OCI-LY1 (cell line): ENCODE measurements around the gene KANSL1.
A peak's percentile ranks its signal among the peaks of the same experiment; 100 is the strongest.

ENCODE experiments used
- H2AFZ ChIP-seq: fragments of 200-600 bp; sonication (generic), shearing (Covaris generic); 2 replicates; pipeline ENCODE4 v1.6.0; 2014; ENCODE audit warnings: antibody characterized with exemption, mild to moderate bottlenecking, low read length
- H3F3A ChIP-seq: fragments of 200-600 bp; sonication (generic), shearing (Covaris generic); 2 replicates; pipeline ENCODE4 v1.6.0; 2014; ENCODE audit warnings: mild to moderate bottlenecking, antibody characterized with exemption, low read length, moderate library complexity; ENCODE audit not compliant: insufficient read depth
- H3K27ac ChIP-seq: fragments of 200-600 bp; sonication (generic); 2 replicates; pipeline ENCODE4 v1.5.1; 2014; ENCODE audit warnings: low read length, mixed run types, mild to moderate bottlenecking, low read depth; ENCODE audit not compliant: poor library complexity, severe bottlenecking
- H3K27me3 ChIP-seq: fragments of 200-600 bp; sonication (generic); 2 replicates; pipeline ENCODE4 v1.6.0; 2014; ENCODE audit warnings: antibody characterized with exemption, mild to moderate bottlenecking, low read length, moderate library complexity; ENCODE audit not compliant: insufficient read depth
- H3K36me3 ChIP-seq: fragments of 200-600 bp; sonication (generic); 2 replicates; pipeline ENCODE4 v1.6.1; 2014; ENCODE audit warnings: mild to moderate bottlenecking, antibody characterized with exemption, low read length, moderate library complexity, mixed read lengths; ENCODE audit not compliant: insufficient read depth
- H3K4me1 ChIP-seq: fragments of 200-600 bp; sonication (generic); 2 replicates; pipeline ENCODE4 v1.5.1; 2014; ENCODE audit warnings: mild to moderate bottlenecking, low read length, moderate library complexity; ENCODE audit not compliant: insufficient read depth, severe bottlenecking
- H3K4me2 ChIP-seq: fragments of 200-600 bp; sonication (generic), shearing (Covaris generic); 2 replicates; pipeline ENCODE4 v1.6.1; 2014; ENCODE audit warnings: low read length
- H3K4me3 ChIP-seq: fragments of 200-600 bp; sonication (generic); 2 replicates; pipeline ENCODE4 v1.5.1; 2014; ENCODE audit warnings: low read length, low read depth, mild to moderate bottlenecking, mixed read lengths; ENCODE audit not compliant: poor library complexity, severe bottlenecking
- H3K79me2 ChIP-seq: fragments of 200-600 bp; shearing (Covaris generic); 2 replicates; pipeline ENCODE4 v1.6.1; 2016; ENCODE audit warnings: mixed run types, low read length, mixed read lengths; ENCODE audit not compliant: insufficient read depth
- H3K9ac ChIP-seq: fragments of 200-600 bp; sonication (generic), shearing (Covaris generic); 2 replicates; pipeline ENCODE4 v1.6.1; 2014; ENCODE audit warnings: mild to moderate bottlenecking, low read length, mixed read lengths
- H3K9me2 ChIP-seq: fragments of 200-600 bp; sonication (generic), shearing (Covaris generic); 2 replicates; pipeline ENCODE4 v1.6.1; 2014; ENCODE audit warnings: low read depth, mild to moderate bottlenecking, low read length, mixed read lengths
- H3K9me3 ChIP-seq: fragments of 200-600 bp; shearing (Covaris generic); 2 replicates; pipeline ENCODE4 v1.6.1; 2014; ENCODE audit warnings: low read length, mixed read lengths
- H4K20me1 ChIP-seq: fragments of 200-600 bp; sonication (generic), shearing (Covaris generic); 2 replicates; pipeline ENCODE4 v1.6.0; 2016; ENCODE audit warnings: mild to moderate bottlenecking, low read length; ENCODE audit not compliant: insufficient read depth
- EZH2 ChIP-seq: fragments of 200-600 bp; sonication (generic), shearing (Covaris generic); IDR thresholded peaks from 2 replicates; pipeline ENCODE4 v1.8.0; 2017; ENCODE audit warnings: borderline replicate concordance, mixed run types, mild to moderate bottlenecking, antibody characterized with exemption, low read length, moderate library complexity, mixed read lengths
- TF ChIP-seq, protein P1 (sequence below): fragments of 200-600 bp; sonication (generic), shearing (Covaris generic); IDR thresholded peaks from 2 replicates; pipeline ENCODE4 v1.5.1; 2017; ENCODE audit warnings: mild to moderate bottlenecking, antibody characterized with exemption, low read length, moderate library complexity, mixed read lengths

KANSL1 gene

DNA sequence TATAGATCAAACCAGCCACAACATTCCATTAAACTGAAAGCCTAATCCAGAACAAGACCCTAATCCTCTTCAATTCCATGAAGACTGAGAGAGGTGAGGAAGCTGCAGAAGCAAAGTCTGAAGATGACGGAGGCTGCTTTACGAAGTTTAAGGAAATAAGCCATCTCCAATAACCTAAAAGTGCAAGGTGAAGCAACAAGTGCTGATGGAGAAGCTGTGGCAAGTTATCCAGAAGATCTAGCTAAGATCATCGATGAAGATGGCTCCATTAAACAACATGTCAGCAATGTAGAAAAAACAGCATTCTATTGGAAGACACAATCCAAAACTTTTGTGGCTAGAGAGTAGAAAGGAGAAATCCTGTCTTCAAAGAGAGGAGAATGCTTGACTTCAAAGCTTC lies 69.6 kb downstream of the KANSL1 start:
- no peak overlapping the region for H3K27ac ChIP-seq
- no peaks in the 10 kb centered on the region for H4K20me1 ChIP-seq
- H3K4me2 ChIP-seq = no peak overlapping the region

GRCh38 chr17:46122486-46122871 lies 70.8 kb downstream of the KANSL1 start:
- peaks cover 22% of the 10 kb centered on the region for H3K4me1 ChIP-seq
- peak overlapping the region; percentile 5; the same call in 1 of the 2 replicates for H3K4me2 ChIP-seq
- no peaks in the 10 kb centered on the region for H3K9me3 ChIP-seq
- H4K20me1 ChIP-seq = 0 out of 2 replicates have a peak, but pooled peaks cover 2% of the 10 kb centered on the region
- peaks cover 98% of the 10 kb centered on the region for H3K79me2 ChIP-seq
- no peaks in the 10 kb centered on the region for H3K36me3 ChIP-seq
- no peak overlapping the region for H3K9ac ChIP-seq
- H3K27ac ChIP-seq = peak overlapping the region; percentile 5
- H3K4me3 ChIP-seq = no peak overlapping the region
- H3F3A ChIP-seq = no peaks in the 10 kb centered on the region
- no peak overlapping the region for H2AFZ ChIP-seq
- H3K9me2 ChIP-seq = no peaks in the 10 kb centered on the region
- H3K27me3 ChIP-seq = no peaks in the 10 kb centered on the region
- TF ChIP-seq, protein P1, sequence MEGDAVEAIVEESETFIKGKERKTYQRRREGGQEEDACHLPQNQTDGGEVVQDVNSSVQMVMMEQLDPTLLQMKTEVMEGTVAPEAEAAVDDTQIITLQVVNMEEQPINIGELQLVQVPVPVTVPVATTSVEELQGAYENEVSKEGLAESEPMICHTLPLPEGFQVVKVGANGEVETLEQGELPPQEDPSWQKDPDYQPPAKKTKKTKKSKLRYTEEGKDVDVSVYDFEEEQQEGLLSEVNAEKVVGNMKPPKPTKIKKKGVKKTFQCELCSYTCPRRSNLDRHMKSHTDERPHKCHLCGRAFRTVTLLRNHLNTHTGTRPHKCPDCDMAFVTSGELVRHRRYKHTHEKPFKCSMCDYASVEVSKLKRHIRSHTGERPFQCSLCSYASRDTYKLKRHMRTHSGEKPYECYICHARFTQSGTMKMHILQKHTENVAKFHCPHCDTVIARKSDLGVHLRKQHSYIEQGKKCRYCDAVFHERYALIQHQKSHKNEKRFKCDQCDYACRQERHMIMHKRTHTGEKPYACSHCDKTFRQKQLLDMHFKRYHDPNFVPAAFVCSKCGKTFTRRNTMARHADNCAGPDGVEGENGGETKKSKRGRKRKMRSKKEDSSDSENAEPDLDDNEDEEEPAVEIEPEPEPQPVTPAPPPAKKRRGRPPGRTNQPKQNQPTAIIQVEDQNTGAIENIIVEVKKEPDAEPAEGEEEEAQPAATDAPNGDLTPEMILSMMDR = no peak
- no peak for TF ChIP-seq EZH2

More for the DNA sequence above, 69.6 kb downstream of the KANSL1 start:
- Histone ChIP-seq H3K4me3 (no peak overlapping the region), H3F3A (no peaks in the 10 kb centered on the region), H3K9ac (no peak overlapping the region), H3K9me2 (no peaks in the 10 kb centered on the region), H3K9me3 (no peaks in the 10 kb centered on the region), H2AFZ (no peak overlapping the region), H3K4me1 (peaks cover 22% of the 10 kb centered on the region), H3K79me2 (peaks cover 98% of the 10 kb centered on the region), H3K27me3 (no peaks in the 10 kb centered on the region), H3K36me3 (no peaks in the 10 kb centered on the region; the same call in 1 of the 2 replicates)
- TF ChIP-seq, protein P1 = no peak
- no peak for TF ChIP-seq EZH2

- Histone ChIP-seq H3K4me1 (peaks cover 22% of the 10 kb centered on the region), H3K27ac (peak overlapping the region; percentile 5), H3K9me3 (no peaks in the 10 kb centered on the region), H4K20me1 (0 out of 2 replicates have a peak, but pooled peaks cover 2% of the 10 kb centered on the region), H3K4me3 (no peak overlapping the region), H3K9ac (no peak overlapping the region), H3K27me3 (no peaks in the 10 kb centered on the region), H3K4me2 (peak overlapping the region; percentile 5; the same call in 1 of the 2 replicates), H2AFZ (no peak overlapping the region), H3K79me2 (peaks cover 98% of the 10 kb centered on the region), H3K36me3 (no peaks in the 10 kb centered on the region), H3F3A (no peaks in the 10 kb centered on the region), H3K9me2 (no peaks in the 10 kb centered on the region)
- no peak for TF ChIP-seq EZH2
- TF ChIP-seq, protein P1 = no peak
Measured at GRCh38 chr17:46121841-46122485, 71.3 kb downstream of the KANSL1 start.
